GM04503 (cell line): ENCODE results near the gene STK25.
"Not testable (repeated sequence)": the region's sequence is repeated elsewhere in the genome, so short reads cannot be mapped to it uniquely, and the experiment has no call there.

Experiments
- DNase-seq: peaks from one replicate; pipeline ENCODE4 v3.0.0-alpha.2; 2012; ENCODE audit warnings: low read depth

STK25 gene

DNA sequence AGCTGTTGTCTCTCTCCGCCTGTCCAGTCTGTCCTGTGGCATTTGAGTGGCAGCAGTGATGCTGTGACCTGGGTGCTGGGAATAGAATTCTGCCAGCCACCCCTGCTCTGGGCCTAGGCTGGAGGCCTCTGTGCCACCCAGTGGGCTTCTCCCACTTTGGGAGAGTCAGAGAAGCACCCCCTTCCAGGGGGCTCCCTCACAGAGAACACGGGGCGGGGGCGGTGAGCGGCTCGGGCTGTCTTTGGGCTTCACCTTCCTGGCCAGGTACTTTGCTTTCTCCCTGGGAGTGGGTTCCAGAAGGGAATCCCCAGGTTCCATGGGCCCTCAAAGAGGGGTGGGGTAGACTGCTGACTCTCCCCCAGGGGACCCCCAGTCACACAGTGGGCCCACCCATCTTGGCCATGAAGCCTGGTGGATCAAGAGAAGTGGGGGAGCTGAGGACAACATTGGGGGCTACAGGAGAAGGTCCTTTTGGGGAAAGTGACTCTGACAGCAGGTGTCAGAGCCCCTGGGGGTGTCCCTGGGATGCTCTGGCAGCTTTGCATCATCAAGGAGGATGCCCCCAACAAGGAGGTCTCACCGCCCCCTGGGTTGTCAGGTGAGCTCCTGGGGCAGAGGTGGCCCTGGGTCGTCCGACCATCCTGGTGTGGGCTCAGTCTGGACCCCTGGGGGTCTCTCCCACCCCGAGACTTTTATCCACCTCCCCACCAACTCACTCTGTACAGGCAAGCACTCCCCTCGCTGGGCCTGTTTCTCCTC lies 31.4 kb upstream of the STK25 start:
- DNase-seq = no peak

DNA sequence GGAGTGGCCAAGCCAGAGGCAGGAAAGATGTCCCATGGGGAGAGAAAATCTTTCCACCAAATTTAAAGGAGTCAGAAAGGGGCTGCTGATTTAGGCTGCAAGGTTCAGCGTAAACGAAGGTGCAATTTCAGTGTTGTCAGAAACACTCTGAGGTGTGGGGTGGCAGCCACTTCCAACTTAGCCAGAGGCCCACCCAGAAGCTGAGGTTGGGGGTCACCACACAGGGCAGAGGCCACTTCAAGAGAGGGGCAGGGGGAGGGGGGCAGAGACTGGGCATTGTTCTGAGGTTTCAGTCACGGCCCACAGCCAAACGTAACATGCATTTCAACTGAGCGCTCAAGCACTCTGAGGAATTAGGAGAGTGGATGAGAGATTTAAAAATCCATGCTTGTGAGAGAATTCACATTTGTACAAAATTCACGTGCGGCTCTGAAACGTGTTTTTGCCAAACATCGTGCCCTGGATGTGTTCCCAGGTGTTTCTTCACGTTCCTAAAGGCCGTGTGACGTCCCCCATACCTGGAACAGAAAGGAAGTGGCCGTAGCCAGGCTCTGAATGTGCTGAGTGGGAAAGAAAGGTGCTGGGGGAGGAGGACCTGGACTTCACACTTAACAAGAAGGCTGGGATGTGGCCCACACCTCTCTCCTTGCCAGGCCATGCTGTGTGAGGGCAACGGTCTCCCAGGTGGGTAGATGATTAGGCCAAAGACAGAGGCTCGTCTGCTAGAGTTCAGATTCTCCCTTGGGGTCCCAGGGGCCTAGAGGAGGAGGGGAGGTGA lies 30.6 kb upstream of the STK25 start:
- no peak for DNase-seq

DNA sequence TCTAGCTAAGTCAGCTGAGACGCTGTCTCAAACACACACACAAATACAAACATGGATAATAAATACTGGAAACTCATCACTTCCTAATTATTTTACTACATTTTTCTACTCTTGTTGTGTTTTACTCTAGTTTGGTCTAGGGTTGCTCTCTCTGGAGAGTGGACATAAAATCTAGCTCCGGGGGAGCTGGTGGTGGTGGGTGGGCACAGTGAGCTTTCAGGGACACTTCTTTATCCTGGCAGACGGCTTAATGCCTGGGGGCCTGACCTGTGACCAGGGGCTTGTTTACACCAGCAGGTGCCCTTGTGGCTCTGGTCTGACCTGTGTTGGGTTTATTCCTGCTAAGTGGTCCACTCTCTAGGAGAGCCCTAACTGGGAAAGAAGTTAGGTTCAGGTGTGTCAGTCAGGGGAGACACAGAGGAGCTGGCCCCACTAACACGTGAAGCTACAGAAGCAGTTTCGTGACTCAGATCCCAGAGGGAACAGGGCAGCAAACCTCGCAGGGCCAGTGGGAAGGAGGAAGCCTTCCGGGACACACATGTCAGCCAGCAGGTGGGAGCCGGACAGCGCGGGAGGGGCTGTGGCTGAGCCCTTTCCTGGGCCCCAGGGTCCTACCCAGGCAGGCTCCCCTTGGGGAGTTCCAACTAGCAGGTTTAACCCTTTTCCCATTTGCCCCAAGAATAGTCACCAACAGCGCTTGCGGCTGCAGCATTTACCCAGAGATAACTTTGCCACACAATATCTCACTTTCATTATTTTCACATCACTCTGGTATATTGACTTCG lies 27.7 kb upstream of the STK25 start:
- DNase-seq = no peak

- DNase-seq = no peak
Measured at GRCh38 chr2:241534701-241535375, 26.5 kb upstream of the STK25 start.

DNA sequence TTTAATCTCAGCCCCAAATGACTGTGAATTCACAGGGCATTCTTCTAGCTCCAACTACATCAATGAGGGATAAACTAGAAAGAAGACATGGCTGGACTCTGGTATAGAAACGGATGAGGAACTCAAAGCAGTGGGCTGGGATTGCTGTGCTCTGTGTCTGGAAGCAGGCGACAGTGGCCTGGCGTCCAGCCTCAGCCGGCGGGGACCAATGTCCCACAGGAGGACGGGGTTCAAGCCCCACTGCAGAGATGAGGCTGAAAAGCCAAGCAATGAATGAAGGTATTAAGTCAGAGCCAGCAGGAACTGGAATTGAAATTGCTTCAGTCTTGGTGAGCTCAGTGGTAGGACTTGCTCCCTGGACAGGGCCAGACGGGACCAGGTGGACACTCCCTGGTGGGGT lies 25.9 kb upstream of the STK25 start:
- no peak for DNase-seq

DNA sequence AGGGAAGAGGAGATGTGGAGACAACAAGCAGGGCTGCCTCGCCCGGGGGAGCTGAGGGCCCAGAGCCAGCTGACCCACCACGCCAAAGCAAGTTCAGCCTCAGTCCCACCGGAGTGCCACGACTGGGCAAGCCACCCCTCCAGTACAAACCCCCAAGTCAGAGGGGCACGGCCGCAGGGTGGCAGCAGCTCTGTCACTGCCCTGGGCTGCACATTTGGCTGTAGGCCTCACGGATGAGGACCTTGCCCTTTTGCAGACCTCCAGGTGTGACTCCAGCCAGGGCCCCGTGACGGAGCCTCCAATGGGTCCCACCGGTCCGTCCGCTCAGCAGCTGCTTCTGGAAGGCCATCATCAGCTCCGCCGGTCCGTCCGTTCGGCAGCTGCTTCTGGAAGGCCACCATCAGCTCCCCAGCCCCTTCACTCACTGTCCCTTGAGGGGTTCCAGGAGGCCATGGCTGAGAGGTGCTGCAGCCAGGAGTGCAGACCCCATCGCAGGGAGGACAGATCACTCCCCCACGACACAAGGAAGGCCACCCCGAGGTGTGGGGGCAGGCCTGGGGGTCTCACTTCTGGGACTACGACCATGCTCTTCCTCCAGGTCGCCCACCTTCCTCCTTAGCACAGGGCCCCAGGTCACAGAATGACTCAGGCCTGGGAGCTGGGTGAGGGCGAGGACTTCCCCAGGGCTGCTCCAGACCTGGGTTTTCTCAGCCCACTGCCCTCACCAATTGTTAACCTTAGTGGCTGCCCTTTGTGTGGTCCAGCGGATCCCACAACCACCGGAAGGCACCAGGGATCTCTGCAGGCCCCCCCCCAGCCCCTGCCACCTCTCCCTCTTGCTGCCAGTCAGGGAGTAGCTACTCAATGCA lies 24.6 kb upstream of the STK25 start:
- DNase-seq = no peak

- no peak for DNase-seq
Measured at GRCh38 chr2:241532168-241532567, 23.8 kb upstream of the STK25 start.

- no peak for DNase-seq
Measured at GRCh38 chr2:241531161-241531722, 22.9 kb upstream of the STK25 start.

GRCh38 chr2:241530571-241530970 lies 22.2 kb upstream of the STK25 start:
- DNase-seq = no peak

GRCh38 chr2:241525818-241526780 lies 17.7 kb upstream of the STK25 start:
- not testable (repeated sequence) for DNase-seq

DNA sequence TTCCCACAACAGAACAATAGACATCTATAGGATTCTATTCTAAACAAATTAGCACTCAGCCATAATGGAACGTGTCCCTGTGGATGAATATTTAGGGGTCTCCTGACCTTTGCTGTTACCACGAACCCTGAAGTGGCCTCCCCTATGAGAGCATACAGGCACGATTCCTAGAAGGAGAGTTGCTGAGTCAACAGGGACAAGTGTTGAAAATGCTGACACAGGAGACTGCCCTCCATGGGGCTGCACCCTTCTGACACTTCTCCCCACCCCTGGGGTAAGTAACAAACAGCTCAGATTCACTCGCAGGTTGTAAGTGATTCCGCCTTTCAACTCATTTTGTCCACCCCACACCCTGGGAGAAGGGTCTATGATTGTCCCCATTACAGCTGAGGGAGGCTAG lies 14.1 kb upstream of the STK25 start:
- no peak for DNase-seq

DNA sequence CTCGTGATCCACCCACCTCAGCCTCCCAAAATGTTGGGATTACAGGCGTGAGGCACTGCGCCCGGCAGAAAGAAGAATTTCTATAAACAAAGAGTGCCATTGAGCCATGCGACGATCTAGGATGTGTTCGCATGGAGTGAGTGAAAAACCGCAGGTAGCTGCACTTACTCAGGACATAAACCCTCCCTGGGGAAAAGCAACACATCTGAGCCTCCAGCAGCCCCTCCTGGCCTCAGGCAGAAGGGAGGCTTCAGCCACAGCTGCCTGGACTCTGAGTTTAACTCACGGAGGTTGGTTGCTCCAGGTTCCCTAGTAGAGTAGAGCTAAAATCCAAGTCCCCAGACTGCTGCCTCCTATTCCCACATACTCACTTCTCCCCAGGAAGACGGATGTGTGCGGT lies 11.3 kb upstream of the STK25 start:
- DNase-seq = no peak

GRCh38 chr2:241517297-241517696 lies 8.9 kb upstream of the STK25 start:
- DNase-seq = no peak

GRCh38 chr2:241516520-241516965 lies 8.2 kb upstream of the STK25 start:
- no peak for DNase-seq

DNA sequence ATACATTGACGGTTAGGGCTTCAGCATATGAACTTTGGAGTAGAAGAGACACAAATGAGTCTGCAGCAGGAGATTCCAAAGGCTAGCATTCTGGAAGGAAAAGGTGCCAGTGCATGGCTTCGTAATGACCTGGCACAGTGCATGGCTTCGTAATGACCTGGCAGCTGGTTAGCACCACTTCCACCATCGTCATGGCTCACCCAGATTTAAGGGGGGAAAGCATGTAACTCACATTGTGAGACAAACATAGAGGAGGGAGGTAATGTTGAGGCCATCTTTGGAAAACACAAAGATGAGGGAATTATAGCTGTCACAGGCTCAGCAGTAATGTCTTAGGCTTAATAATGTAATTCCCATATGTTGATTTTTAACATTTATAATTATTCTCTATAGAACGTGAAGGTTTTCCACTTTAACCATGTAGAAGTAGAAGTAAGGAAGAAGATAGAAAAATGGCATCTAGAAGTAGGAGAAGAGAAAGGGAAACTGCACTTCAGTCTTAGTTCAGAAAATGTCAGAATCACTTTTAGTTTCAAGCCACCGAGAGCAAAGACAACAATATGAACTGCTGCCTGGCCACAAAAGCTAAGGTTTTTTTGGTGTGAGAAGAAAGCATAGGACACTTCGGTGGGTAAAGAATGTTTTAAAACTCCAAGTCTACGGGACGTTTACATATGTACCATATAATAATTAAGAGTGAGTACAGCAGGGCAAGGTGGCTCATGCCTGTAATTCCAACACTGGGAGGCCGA lies 6.8 kb upstream of the STK25 start:
- DNase-seq = peak; percentile 13

GRCh38 chr2:241514553-241514952 lies 6.2 kb upstream of the STK25 start:
- peak; percentile 8 for DNase-seq

DNA sequence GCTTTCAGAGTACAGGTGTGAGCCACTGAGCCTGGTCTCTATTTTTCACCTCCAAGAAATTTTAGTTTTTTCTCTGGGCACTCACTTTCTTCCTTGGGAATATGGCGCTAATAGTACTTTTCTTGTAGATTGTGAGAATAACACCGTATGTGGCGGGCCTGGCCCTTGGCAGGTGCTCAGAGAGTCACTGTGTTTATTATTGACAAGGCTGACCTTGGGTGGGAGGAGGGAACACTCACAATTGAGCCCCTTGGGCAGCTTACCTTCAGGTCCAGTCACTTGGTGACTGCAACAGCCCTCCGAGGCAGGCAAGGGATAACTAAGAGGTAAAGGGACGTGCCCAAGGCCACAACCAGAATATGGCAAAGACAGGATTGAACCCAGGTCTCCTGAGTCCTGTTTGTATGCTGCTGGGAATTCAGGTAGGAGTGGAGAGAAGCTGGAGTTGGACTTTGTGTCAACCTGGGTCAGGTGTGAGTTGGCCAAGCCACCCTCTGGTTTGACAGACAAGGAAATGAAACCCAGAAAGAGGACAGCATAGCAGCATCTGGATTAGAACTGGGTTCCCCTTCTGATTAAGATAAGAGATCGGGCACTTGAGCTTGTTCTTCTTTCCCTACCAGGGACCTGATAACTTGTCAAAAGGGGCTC lies 2.8 kb upstream of the STK25 start:
- no peak for DNase-seq

DNA sequence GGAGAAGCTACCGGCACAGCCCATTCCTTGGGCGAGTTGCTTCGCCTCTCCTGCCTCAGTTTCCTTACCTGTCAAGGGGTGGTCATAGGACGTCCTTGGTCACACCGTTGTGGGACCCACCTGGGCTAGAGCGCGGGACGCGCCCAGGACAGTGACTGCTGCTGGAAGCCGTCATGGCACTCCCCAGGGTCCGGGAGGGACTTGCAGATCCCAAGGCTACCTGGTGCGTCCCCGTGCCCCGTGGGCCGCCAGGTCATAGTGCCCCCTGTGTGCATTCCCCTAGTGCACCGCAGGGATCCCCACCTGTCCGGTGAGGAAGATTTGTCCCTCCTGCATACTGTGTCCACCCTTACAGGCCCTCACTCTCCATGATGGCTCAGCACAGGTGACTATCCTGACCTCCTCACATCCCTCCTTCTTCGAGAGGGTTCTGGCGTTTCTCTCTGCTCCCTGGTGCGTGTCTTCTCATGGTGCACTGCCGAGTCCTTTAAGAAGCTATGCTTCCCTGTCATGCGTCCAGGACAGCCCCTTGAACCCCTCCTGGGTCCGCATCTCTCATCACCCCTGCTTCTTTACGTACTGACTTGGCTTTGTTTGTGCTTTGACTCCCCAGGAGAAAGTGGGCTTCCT lies 886 bp upstream of the STK25 start:
- DNase-seq = no peak
